Measurements from ENCODE around the gene CYP2A7.

DNA sequence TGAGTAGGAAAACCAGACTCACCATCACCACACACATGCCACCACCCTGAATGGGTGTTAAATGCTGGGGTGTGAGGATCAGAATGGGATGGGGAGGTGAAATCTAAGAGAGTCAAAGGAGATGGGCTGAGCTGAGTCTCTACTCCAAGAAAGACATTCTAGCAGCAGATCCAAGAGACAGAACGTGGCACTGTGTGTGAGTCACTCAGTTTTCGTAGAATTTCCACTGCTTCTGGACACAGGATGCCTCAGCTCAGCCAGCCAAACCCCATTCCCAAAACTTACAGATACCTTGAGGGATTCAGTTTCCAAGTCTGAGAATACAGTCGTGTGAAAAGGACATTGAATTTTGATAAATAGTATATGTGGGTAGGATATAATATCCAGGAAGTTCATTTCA, 7.3 kb upstream of the CYP2A7 start:
- TF ChIP-seq NFE2L2 (conservative IDR thresholded peaks at IDR 0.05; ENCODE audit: low read length) (no peak), KDM5A (IDR thresholded peaks at IDR 0.05) (no peak), JUN (IDR thresholded peaks at IDR 0.05) (no peak), RAD21 (conservative IDR thresholded peaks at IDR 0.05 in 1 of 2, IDR thresholded peaks at IDR 0.05 in 1 of 2) (no peak), CTCF (IDR thresholded peaks at IDR 0.05) (no peak), RFX5 (IDR thresholded peaks at IDR 0.05) (no peak), ZC3H11A (IDR thresholded peaks at IDR 0.05) (no peak), ESRRA (IDR thresholded peaks at IDR 0.05; ENCODE audit: borderline replicate concordance, low read length) (no peak), HOXB13 (CRISPR knock-in tag; IDR thresholded peaks at IDR 0.05; ENCODE audit: low read depth) (no peak), NR3C1 (IDR thresholded peaks at IDR 0.05) (no peak), CEBPB (IDR thresholded peaks at IDR 0.05) (no peak), SMC3 (IDR thresholded peaks at IDR 0.05) (no peak)
- TF ChIP-seq, protein P1, sequence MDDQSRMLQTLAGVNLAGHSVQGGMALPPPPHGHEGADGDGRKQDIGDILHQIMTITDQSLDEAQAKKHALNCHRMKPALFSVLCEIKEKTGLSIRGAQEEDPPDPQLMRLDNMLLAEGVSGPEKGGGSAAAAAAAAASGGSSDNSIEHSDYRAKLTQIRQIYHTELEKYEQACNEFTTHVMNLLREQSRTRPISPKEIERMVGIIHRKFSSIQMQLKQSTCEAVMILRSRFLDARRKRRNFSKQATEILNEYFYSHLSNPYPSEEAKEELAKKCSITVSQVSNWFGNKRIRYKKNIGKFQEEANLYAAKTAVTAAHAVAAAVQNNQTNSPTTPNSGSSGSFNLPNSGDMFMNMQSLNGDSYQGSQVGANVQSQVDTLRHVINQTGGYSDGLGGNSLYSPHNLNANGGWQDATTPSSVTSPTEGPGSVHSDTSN (IDR thresholded peaks at IDR 0.05): no peak
